Testis (tissue), 2 donors: ENCODE results near the gene THBS3.

Source experiments
- POLR2A ChIP-seq: fragments of 450-650 bp; IDR thresholded peaks from one replicate; pipeline ENCODE4 v1.6.1; 2017; ENCODE audit warnings: antibody characterized with exemption, mild to moderate bottlenecking, moderate library complexity
- TF ChIP-seq, protein P1 (sequence below), 3 experiments: fragments of 450-650 bp in 2 of 3; fragments of 200-600 bp in 1 of 3; sonication (generic) in 1 of 3; IDR thresholded peaks; one replicate each; pipeline ENCODE4 v1.5.1; 2016 to 2019; ENCODE audit warnings: antibody characterized with exemption in 3 of 3, mild to moderate bottlenecking in 2 of 3, moderate library complexity in 1 of 3

DNA sequence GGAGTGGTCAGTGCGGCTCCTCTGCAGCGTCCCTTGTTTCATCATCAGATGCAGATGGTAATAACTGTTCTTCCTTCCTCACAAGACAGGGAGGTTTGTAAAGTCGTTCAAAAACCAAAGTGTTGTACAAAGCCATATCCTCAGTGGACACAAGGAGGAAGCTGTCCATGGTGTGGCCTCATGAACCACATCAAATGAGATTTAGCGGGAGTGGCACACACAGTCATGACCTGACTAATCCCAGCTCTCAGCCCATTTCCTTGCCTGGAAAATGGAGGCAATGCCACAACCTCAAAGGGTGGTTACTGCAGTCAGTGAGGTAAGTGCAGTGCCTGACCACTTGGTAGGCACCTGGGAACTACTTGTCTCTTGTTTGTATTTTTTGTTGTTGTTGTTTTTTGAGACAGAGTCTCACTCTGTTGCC, 34.2 kb upstream of the THBS3 start:
- TF ChIP-seq, protein P1, sequence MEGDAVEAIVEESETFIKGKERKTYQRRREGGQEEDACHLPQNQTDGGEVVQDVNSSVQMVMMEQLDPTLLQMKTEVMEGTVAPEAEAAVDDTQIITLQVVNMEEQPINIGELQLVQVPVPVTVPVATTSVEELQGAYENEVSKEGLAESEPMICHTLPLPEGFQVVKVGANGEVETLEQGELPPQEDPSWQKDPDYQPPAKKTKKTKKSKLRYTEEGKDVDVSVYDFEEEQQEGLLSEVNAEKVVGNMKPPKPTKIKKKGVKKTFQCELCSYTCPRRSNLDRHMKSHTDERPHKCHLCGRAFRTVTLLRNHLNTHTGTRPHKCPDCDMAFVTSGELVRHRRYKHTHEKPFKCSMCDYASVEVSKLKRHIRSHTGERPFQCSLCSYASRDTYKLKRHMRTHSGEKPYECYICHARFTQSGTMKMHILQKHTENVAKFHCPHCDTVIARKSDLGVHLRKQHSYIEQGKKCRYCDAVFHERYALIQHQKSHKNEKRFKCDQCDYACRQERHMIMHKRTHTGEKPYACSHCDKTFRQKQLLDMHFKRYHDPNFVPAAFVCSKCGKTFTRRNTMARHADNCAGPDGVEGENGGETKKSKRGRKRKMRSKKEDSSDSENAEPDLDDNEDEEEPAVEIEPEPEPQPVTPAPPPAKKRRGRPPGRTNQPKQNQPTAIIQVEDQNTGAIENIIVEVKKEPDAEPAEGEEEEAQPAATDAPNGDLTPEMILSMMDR (IDR thresholded peaks at IDR 0.05), result no peak
- TF ChIP-seq POLR2A, result no peak
